Activated T-cell treated with anti-CD3 and anti-CD28 coated beads, Interleukin-2, amount 50 U/mL, for 1 hour (primary cell): ENCODE results near the gene HYDIN.

ENCODE experiments used
- DNase-seq: peaks from one replicate; pipeline ENCODE4 v3.0.0-alpha.2; 2020

The HYDIN gene

DNA sequence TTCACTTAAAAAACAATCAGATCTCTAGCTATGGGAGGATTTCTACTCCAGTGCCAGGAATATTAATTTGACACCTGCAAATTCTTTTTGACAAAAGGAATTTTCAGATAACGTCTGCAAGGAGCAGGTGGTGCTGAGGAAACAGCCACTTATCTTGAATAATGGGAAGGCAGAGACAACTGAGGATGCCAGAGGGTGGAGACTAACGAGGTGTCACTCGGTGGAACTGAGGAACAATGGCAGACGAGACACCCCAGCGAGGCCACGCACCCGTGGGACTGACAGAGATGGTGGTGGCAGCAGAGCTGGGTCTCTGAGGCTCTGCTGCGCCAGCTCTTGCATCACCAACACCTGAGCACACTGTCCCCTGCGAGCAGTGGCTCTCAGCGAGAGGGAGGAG lies 471.7 kb downstream of the HYDIN start:
- no peak for DNase-seq
